Cardiac muscle cell (in vitro differentiated cells and primary cell): Measurements from ENCODE around the gene BCS1L. TPM values are rescaled to one million over a fixed set of nuclear protein-coding genes. Genes with fewer than 3 reads are reported as not detected.

Experiments used
- DNase-seq, 2 donors: peaks; one replicate each; pipeline versions ENCODE4 v3.0.0 to v3.0.0-alpha.2; 2010 to 2017; ENCODE audit warnings: low read depth in 1 of 2, low spot score in 1 of 2
- H3K27ac ChIP-seq: fragments of 200-600 bp; sonication (generic); 2 replicates; pipeline ENCODE4 v1.5.1; 2016
- H3K27me3 ChIP-seq: fragments of 200-600 bp; sonication (generic); 2 replicates; pipeline ENCODE4 v1.6.0; 2016; ENCODE audit warnings: control low read depth
- H3K36me3 ChIP-seq: fragments of 200-600 bp; sonication (generic); 2 replicates; pipeline ENCODE4 v1.5.1; 2016; ENCODE audit warnings: control low read depth
- H3K4me1 ChIP-seq: fragments of 200-600 bp; sonication (generic); 2 replicates; pipeline ENCODE4 v1.8.1; 2017; ENCODE audit warnings: low read depth, mild to moderate bottlenecking, mixed run types
- H3K4me3 ChIP-seq: fragments of 200-600 bp; sonication (generic); 2 replicates; pipeline ENCODE4 v1.5.1; 2016; ENCODE audit warnings: mild to moderate bottlenecking
- H3K9me3 ChIP-seq: fragments of 200-600 bp; sonication (generic); 2 replicates; pipeline ENCODE4 v1.5.1; 2017; ENCODE audit warnings: low read depth, mild to moderate bottlenecking, control low read depth
- CTCF ChIP-seq: IDR thresholded peaks from 2 replicates; pipeline ENCODE4 v1.5.1; 2012; ENCODE audit warnings: low read depth, mild to moderate bottlenecking, low read length
- polyA plus RNA-seq: library from polyadenylated mRNA; unstranded; fragments of >200 nt; fragmentation: Nextera tagmentation; extraction: Ambion mirVana; gene quantifications from 2 replicates; pipeline ENCODE4 v1.2.1, GENCODE V29; 2016
- total RNA-seq: library from RNA; depleted of rRNA; stranded (reverse); fragments of >200 nt; gene quantifications from 2 replicates; pipeline ENCODE4 v1.2.3, GENCODE V29; 2016

Gene BCS1L
- total and polyA plus RNA-seq, 2 experiments from 2014 or later: 28.6 to 67.0 TPM

DNA sequence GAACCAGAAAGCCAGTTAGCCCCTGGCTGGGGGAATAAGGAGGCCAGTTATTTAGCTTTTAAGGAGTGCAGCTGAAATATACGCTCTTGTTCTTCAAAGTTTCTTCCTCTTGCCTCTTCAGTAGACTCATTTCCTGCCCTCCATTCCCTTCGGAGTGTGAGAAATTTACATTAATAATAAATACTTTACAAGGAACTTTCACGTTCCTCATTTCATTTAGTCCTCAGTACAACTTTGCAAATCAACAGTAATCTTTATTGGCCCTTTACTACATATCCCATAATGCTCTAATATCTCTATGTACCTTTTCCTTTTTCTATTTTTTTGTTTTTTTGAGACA is 36.1 kb upstream of the BCS1L start:
- no peaks in the 10 kb centered on the region for H3K27me3 ChIP-seq
- no peak for DNase-seq
- no peak for TF ChIP-seq CTCF
- no peaks in the 10 kb centered on the region for H3K9me3 ChIP-seq
- no peaks in the 10 kb centered on the region for H3K36me3 ChIP-seq
- H3K4me3 ChIP-seq: no peak overlapping the region
- H3K27ac ChIP-seq: no peak overlapping the region
- no peaks in the 10 kb centered on the region for H3K4me1 ChIP-seq

- no peak for TF ChIP-seq CTCF
- no peak for DNase-seq
- Histone ChIP-seq H3K9me3 (no peaks in the 10 kb centered on the region), H3K27ac (no peak overlapping the region), H3K4me1 (no peaks in the 10 kb centered on the region), H3K27me3 (no peaks in the 10 kb centered on the region), H3K4me3 (no peak overlapping the region), H3K36me3 (no peaks in the 10 kb centered on the region)
These were observed 33.1 kb upstream of the BCS1L start for GRCh38 chr2:218626369-218626768.

DNA sequence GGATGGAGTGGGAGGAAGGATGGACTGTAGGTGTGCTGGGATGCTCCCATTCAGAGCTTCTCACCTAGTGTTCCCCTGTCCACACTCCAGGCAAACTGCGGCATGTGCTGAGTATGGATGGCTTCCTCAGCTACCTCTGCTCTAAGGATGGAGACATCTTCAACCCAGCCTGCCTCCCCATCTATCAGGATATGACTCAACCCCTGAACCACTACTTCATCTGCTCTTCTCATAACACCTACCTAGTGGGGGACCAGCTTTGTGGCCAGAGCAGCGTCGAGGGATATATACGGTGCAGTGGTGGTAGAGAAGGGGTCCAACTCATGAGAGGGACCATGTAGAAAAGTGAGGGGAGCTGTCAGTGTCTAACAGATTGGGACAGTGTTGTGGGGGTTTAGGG is 31.5 kb upstream of the BCS1L start:
- TF ChIP-seq CTCF: no peak
- Histone ChIP-seq H3K36me3 (no peaks in the 10 kb centered on the region), H3K4me1 (no peaks in the 10 kb centered on the region), H3K4me3 (no peak overlapping the region), H3K27me3 (no peaks in the 10 kb centered on the region), H3K9me3 (no peaks in the 10 kb centered on the region), H3K27ac (no peak overlapping the region)
- DNase-seq: no peak

GRCh38 chr2:218631837-218632236 is 27.6 kb upstream of the BCS1L start:
- DNase-seq: peak in 1 of 2 donors; percentile 69

DNA sequence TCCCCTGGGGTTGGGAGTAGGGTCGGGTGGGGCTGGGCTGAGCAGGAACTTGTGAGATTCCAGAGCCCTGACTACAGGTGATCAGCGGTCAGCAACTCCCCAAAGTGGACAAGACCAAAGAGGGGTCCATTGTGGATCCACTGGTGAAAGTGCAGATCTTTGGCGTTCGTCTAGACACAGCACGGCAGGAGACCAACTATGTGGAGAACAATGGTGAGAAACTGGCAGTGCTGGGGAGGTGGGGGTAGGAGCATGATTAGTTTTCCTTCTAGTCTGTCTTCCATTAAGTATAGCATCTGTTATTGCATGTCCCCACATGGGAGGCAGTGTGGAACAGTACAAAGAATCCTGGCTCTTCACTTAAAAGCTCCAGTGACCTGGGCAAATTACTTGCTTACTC is 23.8 kb upstream of the BCS1L start:
- Histone ChIP-seq H3K36me3 (peaks cover 39% of the 10 kb centered on the region), H3K4me3 (no peak overlapping the region), H3K27me3 (no peaks in the 10 kb centered on the region), H3K27ac (no peak overlapping the region), H3K9me3 (no peaks in the 10 kb centered on the region), H3K4me1 (no peaks in the 10 kb centered on the region)
- TF ChIP-seq CTCF: no peak
- DNase-seq: no peak

More at GRCh38 chr2:218631837-218632236, 27.6 kb upstream of the BCS1L start:
- no peaks in the 10 kb centered on the region for H3K9me3 ChIP-seq
- H3K36me3 ChIP-seq: peaks cover 15% of the 10 kb centered on the region
- H3K4me3 ChIP-seq: no peak overlapping the region
- no peak overlapping the region for H3K27ac ChIP-seq
- no peak for TF ChIP-seq CTCF
- H3K4me1 ChIP-seq: no peaks in the 10 kb centered on the region
- no peaks in the 10 kb centered on the region for H3K27me3 ChIP-seq

GRCh38 chr2:218638372-218638771 is 21.1 kb upstream of the BCS1L start:
- no peaks in the 10 kb centered on the region for H3K27me3 ChIP-seq
- DNase-seq: no peak

More at GRCh38 chr2:218638372-218638771, 21.1 kb upstream of the BCS1L start:
- no peak overlapping the region for H3K4me3 ChIP-seq
- H3K4me1 ChIP-seq: no peaks in the 10 kb centered on the region
- no peaks in the 10 kb centered on the region for H3K9me3 ChIP-seq
- TF ChIP-seq CTCF: no peak
- peaks cover 46% of the 10 kb centered on the region for H3K36me3 ChIP-seq
- no peak overlapping the region for H3K27ac ChIP-seq
